Smooth muscle cell of the brain vasculature (primary cell): ENCODE data around the gene PLCB4.
A peak's percentile ranks its signal among the peaks of the same experiment; 100 is the strongest.
"Not testable (repeated sequence)": the region's sequence is repeated elsewhere in the genome, so short reads cannot be mapped to it uniquely, and the experiment has no call there.

Experiments
- DNase-seq: peaks from one replicate; pipeline ENCODE4 v3.0.0-alpha.2; 2012; ENCODE audit warnings: low read depth, low spot score

Gene PLCB4

DNA sequence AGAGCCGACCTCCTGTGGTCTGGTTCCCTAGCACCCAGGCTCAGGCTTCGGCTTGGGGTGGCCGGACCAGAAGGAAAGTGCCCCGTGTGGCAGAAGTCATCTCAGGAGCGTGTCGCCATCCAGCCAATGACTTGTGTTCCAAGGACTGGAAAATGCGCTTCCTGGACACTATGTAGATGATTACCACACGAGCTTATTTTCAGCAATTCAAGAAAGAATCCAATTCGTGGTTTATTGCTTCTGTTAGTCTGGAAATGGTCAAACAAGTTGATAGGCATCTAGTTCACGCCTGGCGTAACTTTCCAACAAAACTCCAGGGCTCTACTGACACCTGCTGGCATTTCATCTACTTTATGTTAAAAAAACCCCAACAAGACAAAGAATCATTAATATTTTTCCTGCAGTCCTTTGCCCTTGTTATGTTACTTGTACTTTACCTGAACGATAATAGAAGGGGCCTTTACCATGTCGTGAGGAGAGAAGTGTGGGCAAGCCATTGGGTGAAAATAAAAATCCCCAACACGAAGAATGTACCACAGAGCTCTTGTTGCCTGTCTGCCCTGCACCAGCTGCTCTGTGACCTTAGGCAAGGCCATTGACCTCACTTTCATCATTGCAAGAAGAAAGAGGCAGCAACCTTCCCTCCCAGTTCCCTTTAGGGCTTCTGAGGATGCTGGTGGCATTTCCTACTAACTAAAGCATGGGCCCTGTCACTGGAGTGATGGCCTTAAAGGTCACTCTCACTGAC is 290.8 kb downstream of the PLCB4 start:
- DNase-seq = peak; percentile 52

DNA sequence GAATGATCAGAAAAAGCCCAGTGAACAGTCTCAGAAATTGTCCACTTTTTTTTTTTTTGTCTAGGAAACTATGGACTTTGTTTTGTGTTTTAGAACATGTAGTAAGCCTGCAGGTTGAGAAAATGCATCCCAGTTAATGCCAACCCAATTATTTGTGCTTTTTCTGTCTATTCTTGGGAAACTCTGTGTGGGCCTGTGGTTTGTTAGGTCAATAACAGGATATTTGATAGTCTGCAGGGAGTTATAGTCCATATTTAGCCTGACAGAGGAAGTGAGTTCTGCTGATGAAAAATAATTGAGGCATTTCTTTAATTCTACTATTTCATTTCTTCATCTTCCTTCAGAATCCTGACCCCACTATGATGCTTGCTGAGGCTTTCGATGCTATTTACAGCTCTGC is 291.5 kb downstream of the PLCB4 start:
- no peak for DNase-seq

- no peak for DNase-seq
These were observed 294.8 kb downstream of the PLCB4 start for GRCh38 chr20:9363673-9364072.

DNA sequence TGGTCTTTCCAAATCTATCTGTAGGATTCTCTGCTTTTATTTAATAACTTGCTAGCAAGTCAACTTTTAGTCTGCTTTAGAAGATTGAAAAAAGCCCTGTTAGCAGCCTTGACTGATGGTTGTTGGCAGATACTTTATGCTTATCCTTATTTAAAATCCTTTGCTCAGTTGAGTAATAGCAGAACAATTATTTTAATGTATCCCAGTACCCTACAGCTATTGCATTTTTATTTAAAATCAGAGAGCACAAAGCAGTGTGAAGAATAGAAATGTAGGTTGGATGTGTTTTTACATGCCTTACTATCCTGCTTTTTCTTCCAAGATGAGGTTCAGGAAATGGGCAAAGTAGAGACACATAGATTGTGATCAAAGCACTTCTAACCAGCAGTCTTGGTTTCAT is 298.4 kb downstream of the PLCB4 start:
- no peak for DNase-seq

DNA sequence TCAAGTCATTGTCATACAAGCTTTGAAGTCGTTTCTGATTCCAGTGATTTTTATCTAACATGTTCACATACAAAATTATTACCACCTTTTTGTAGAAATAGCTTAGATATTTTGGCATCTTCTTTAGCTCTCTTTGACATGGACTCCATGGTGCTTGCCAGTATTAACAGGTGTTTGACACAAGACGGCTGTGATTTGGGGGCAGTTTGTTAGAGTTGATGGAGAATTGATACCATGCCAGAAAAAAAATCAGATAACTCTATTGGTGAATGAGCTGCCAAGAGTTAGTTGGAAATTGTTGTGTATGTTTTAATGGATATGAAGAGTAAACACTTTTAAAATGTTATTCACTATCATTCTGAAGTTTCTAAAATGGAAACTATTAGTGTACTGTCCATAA is 298.9 kb downstream of the PLCB4 start:
- DNase-seq = no peak

DNA sequence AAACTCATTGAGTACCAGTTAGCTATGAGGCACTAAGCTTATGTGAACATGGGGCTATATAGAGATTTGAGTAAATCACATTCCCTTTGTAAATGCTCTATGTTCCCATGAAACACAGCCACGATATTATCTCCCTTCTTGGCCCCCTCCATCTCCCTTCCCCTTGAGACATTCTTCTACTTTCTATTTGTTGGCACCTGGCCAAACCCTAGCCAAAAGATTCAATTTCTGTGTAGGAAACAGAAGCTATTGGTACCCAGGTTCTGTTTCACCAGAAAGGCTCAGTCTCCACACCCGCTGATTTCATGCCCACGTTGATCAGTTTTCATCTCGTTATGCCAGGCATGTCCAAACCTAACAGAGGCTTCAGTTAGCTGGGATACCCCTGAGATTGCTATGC is 300.0 kb downstream of the PLCB4 start:
- no peak for DNase-seq

DNA sequence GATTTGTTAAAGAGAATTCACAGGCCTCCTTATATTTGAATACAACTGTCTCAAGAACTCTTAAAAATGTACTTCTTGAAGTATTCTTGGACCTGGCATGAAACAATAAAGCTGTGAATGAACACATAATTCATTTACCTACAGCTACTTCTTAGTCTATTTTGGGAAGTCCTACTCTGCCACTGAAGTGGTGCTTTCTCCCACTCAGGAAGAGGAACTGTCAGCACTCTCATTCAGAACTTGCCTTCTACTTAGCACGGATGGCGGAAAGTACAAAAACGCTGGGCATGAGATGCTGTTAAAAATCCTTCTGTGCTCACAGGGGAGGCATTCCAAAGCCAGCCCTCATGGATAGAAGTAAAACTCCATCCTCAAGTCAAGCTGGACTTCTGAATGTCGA is 300.7 kb downstream of the PLCB4 start:
- no peak for DNase-seq

DNA sequence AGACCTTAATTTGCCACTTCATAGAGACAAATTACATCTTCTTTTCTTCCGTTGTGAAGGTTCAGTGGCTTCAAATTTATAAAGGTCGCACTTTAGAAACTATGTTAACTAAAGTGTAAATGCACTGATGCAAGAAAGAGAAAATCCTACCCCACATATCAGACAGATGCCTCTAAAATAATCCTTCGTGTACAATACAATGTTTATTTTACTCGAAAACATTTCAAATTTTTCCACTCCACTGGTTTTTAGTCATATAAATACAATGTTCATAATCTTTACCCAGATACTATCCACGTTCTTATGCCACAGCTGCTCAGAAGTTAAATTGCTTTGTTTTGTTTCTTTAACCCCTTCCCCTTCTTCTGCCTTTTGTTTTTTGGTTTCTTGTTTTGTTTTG is 305.2 kb downstream of the PLCB4 start:
- no peak for DNase-seq

GRCh38 chr20:9374480-9374879 is 305.6 kb downstream of the PLCB4 start:
- DNase-seq = no peak

GRCh38 chr20:9375221-9375681 is 306.4 kb downstream of the PLCB4 start:
- no peak for DNase-seq

DNA sequence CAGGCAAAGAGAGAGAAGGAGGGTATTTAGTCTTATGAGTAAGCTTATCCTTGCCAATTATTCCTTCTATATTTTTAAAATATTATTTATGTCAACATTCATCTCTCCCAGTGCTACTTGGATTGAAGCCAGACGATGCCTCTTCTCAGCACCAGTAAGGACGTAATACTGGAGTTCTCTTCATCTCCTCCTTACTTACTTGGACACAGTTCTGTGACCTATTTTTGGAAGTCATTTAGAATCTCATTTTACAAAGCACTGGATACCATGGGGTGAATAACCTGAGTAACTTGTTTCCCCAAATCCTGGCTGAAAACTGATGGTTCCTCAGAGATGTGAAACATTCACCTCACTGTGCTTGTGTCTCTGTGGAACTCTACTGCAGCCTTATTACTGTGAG is 308.1 kb downstream of the PLCB4 start:
- no peak for DNase-seq

DNA sequence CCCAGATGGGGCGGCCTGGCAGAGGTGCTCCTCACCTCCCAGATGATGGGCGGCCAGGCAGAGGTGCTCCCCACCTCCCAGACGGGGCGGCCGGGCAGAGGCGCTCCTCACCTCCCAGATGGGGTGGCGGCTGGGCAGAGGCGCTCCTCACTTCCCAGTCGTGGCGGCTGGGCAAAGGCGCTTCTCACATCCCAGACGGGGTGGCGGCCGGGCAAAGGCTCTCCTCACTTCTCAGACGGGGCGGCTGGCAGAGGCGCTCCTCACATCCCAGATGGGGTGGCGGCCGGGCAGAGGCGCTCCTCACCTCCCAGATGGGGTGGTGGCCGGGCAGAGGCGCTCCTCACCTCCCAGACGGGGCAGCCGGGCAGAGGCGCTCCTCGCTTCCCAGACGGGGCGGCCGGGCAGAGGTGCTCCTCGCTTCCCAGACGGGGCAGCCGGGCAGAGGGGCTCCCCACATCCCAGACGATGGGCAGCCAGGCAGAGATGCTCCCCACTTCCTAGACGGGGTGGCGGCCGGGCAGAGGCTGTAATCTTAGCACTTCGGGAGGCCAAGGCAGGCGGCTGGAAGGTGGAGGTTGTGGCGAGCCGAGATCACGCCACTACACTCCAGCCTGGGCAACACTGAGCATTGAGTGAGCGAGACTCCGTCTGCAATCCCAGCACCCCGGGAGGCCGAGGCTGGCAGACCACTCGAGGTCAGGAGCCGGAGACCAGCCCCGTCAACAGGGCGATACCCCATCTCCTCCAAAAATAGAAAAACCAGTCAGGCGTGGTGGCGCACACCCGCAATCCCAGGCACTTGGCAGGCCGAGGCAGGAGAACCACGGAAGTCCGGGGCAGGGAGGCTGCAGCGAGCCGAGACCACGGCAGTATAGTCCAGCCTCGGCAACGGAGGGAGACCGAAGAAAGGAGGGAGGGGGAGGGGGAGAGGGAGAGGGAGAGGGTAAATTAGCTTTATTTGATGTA is 316.7 kb downstream of the PLCB4 start:
- not testable (repeated sequence) for DNase-seq

- no peak for DNase-seq
These were observed 319.4 kb downstream of the PLCB4 start for GRCh38 chr20:9388160-9388812.

GRCh38 chr20:9388813-9389161 is 319.9 kb downstream of the PLCB4 start:
- no peak for DNase-seq

- DNase-seq = no peak
These were observed 320.5 kb downstream of the PLCB4 start for GRCh38 chr20:9389346-9389745.

- DNase-seq = no peak
These were observed 321.6 kb downstream of the PLCB4 start for GRCh38 chr20:9390441-9390840.

GRCh38 chr20:9392892-9393857 is 324.3 kb downstream of the PLCB4 start:
- peak; percentile 37 for DNase-seq

- DNase-seq = no peak
These were observed 327.1 kb downstream of the PLCB4 start for GRCh38 chr20:9395971-9396370.

- no peak for DNase-seq
These were observed 329.0 kb downstream of the PLCB4 start for GRCh38 chr20:9397928-9398327.

DNA sequence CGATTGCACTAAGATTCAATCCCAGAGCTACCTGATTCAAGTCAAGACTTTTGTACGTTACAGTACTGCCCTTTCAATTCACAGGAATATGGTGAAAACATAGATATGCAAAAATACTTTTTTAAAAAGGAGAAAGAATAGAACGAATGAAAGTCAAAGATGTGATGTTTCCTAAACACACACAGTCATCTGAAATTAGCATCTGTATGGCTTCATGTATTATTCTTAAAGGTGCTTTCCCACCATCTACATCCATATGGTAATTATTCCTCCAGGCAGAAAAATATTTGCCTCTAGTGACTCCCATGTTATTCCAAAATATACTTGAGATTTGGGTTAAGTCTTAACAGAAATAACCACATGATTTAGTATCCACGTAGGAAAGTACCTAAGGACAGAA is 330.0 kb downstream of the PLCB4 start:
- no peak for DNase-seq

DNA sequence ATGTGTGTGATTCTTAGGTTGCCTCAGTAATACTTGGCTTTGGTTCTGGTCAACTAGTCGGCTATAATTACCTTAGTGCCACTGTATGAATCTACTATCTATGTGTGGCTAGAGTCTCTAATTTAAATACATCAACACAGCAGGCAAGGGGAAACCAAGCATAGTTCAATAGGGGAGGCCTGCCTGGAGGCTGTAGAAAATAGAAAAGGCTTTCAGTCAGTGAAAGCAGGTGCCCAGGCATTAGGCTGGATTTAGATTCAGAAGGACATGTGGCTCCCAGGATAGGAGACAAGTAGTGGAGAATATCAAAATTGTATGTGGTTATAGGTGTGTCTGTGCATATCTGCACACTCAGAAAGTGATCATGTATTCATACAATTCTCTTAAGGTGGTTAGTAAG is 330.4 kb downstream of the PLCB4 start:
- DNase-seq = no peak
